ENCODE measurements around the gene RPL22.

RPL22 gene

DNA sequence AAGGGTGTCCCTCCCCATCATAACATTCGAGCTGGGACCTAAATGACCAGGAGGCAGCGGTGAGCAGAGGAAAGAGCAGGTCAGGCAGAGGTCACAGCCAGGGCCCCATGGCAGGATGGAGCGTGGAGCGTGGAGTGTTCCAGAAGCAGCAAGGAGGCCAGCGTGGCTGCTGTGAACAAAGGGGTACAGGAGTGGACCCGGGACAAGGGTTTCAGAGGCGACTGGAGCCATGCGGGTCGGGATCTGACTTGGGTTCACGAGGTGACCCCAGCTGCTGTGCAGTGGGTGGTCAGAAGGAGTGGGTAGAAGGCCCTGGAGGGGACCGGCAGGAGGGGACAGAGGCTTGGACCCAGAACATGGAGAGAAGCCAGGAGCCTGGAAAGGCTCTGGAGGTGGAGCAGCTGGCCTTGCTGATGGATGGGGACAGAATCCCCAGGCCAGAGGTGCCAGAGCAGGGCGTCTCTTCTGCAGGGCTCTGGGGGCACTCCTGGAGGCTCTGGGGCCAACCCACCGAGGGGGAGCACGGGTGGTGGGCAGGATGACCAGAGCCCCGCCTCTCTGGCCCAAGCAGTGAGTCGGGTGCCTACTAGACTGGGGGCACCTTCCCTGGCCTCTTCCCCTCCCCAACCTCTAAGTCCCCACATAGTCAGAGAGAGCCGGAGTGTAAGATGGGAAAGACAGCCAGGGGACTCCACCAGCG lies 21.6 kb downstream of the RPL22 start:
- TF ChIP-seq, protein P1, sequence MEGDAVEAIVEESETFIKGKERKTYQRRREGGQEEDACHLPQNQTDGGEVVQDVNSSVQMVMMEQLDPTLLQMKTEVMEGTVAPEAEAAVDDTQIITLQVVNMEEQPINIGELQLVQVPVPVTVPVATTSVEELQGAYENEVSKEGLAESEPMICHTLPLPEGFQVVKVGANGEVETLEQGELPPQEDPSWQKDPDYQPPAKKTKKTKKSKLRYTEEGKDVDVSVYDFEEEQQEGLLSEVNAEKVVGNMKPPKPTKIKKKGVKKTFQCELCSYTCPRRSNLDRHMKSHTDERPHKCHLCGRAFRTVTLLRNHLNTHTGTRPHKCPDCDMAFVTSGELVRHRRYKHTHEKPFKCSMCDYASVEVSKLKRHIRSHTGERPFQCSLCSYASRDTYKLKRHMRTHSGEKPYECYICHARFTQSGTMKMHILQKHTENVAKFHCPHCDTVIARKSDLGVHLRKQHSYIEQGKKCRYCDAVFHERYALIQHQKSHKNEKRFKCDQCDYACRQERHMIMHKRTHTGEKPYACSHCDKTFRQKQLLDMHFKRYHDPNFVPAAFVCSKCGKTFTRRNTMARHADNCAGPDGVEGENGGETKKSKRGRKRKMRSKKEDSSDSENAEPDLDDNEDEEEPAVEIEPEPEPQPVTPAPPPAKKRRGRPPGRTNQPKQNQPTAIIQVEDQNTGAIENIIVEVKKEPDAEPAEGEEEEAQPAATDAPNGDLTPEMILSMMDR (conservative IDR thresholded peaks at IDR 0.05; ENCODE audit: low read depth, low read length): no peak
- no peak overlapping the region for H3K27ac ChIP-seq
- H3K4me1 ChIP-seq (ENCODE audit: low read depth, poor library complexity, severe bottlenecking): no peaks in the 10 kb centered on the region
- H3K36me3 ChIP-seq (ENCODE audit: insufficient read depth): no peaks in the 10 kb centered on the region
- H3K4me3 ChIP-seq (IDR thresholded peaks at IDR 0.05; ENCODE audit: insufficient read depth, low read depth, low read length): no peak overlapping the region
- no peak overlapping the region for H3K4me2 ChIP-seq
- H4K20me1 ChIP-seq (ENCODE audit: insufficient read depth): no peaks in the 10 kb centered on the region
- peaks cover 37% of the 10 kb centered on the region; the same call in 1 of the 2 replicates for H3K27me3 ChIP-seq (ENCODE audit: insufficient read depth, low read depth)
- H2AFZ ChIP-seq (ENCODE audit: low read depth): no peak overlapping the region
- H3K9ac ChIP-seq: no peak overlapping the region
- no peaks in the 10 kb centered on the region for H3K79me2 ChIP-seq (ENCODE audit: insufficient read depth, low read depth)

DNA sequence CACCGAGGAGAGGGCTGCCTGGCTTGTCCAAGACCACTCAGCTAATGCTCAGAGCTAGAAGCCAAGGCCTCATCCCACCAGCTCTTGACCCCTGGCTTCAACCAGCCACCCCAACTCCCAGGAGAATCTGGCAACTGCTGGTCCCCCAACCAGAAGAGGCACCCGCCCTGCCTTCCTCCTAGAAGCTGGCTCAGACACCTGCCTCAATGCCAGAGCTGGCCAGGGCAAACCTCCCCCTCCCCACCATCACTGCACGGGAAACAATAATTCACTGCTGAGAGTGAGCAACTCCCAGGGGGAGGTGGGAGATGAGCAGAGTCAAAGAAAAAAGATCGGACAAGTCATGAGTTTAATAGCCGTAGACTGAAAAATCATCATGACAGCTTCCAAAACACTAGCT lies 22.6 kb downstream of the RPL22 start:
- H3K9ac ChIP-seq: no peak overlapping the region
- no peaks in the 10 kb centered on the region for H4K20me1 ChIP-seq (ENCODE audit: insufficient read depth)
- H3K36me3 ChIP-seq (ENCODE audit: insufficient read depth): no peaks in the 10 kb centered on the region
- no peaks in the 10 kb centered on the region for H3K79me2 ChIP-seq (ENCODE audit: insufficient read depth, low read depth)
- TF ChIP-seq, protein P1 (conservative IDR thresholded peaks at IDR 0.05; ENCODE audit: low read depth, low read length): no peak
- H3K4me3 ChIP-seq (IDR thresholded peaks at IDR 0.05; ENCODE audit: insufficient read depth, low read depth, low read length): no peak overlapping the region
- peaks cover 44% of the 10 kb centered on the region for H3K27me3 ChIP-seq (ENCODE audit: insufficient read depth, low read depth)
- no peak overlapping the region for H2AFZ ChIP-seq (ENCODE audit: low read depth)
- no peak overlapping the region for H3K4me2 ChIP-seq
- H3K4me1 ChIP-seq (ENCODE audit: low read depth, poor library complexity, severe bottlenecking): no peaks in the 10 kb centered on the region
- H3K27ac ChIP-seq: no peak overlapping the region

GRCh38 chr1:6175411-6175828 lies 24.0 kb downstream of the RPL22 start:
- Histone ChIP-seq H3K79me2 (ENCODE audit: insufficient read depth, low read depth) (no peaks in the 10 kb centered on the region), H3K27ac (no peak overlapping the region), H3K9ac (no peak overlapping the region), H3K27me3 (ENCODE audit: insufficient read depth, low read depth) (peaks cover 47% of the 10 kb centered on the region), H2AFZ (ENCODE audit: low read depth) (no peak overlapping the region), H4K20me1 (ENCODE audit: insufficient read depth) (no peaks in the 10 kb centered on the region), H3K4me2 (no peak overlapping the region), H3K4me1 (ENCODE audit: low read depth, poor library complexity, severe bottlenecking) (peaks cover 6% of the 10 kb centered on the region), H3K4me3 (IDR thresholded peaks at IDR 0.05; ENCODE audit: insufficient read depth, low read depth, low read length) (no peak overlapping the region), H3K36me3 (ENCODE audit: insufficient read depth) (no peaks in the 10 kb centered on the region)
- TF ChIP-seq, protein P1 (conservative IDR thresholded peaks at IDR 0.05; ENCODE audit: low read depth, low read length): no peak

DNA sequence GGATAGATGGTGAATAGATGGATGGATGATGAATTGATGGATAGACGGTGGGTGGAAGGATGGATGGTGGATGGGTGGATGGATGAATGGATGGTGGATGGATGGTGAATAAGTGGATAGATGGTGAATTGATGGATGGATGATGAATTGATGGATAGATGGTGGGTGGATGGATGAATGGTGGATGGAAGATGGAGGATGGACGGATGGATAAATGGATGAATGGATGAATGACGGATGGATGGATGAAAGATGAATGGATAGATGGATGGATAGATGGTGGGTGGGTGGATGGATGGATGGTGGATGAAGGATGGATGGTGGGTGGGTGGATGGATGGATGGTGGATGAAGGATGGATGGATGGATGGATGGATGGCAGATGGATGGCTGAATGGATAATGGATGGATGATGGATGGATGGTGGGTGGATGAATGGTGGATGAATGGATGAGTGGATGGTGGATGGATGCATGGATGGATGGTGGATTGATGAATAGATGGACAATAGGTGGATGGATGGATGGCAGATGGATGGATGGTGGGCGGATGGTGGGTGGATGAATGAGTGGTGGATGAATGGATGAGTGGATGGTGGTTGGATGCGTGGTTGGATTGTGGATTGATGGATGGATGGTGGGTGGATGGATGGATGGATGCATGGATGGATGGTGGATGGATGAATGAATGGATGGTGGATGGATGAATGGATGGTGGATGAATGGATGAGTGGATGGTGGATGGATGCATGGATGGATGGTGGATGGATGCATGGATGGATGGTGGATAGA lies 24.6 kb downstream of the RPL22 start:
- peaks cover 8% of the 10 kb centered on the region for H3K4me1 ChIP-seq (ENCODE audit: low read depth, poor library complexity, severe bottlenecking)
- no peaks in the 10 kb centered on the region for H3K79me2 ChIP-seq (ENCODE audit: insufficient read depth, low read depth)
- no peak overlapping the region for H2AFZ ChIP-seq (ENCODE audit: low read depth)
- no peak overlapping the region for H3K4me3 ChIP-seq (IDR thresholded peaks at IDR 0.05; ENCODE audit: insufficient read depth, low read depth, low read length)
- no peak overlapping the region for H3K9ac ChIP-seq
- H3K27me3 ChIP-seq (ENCODE audit: insufficient read depth, low read depth): peaks cover 53% of the 10 kb centered on the region
- H3K27ac ChIP-seq: no peak overlapping the region
- H4K20me1 ChIP-seq (ENCODE audit: insufficient read depth): no peaks in the 10 kb centered on the region
- H3K36me3 ChIP-seq (ENCODE audit: insufficient read depth): no peaks in the 10 kb centered on the region
- TF ChIP-seq, protein P1 (conservative IDR thresholded peaks at IDR 0.05; ENCODE audit: low read depth, low read length): no peak
- no peak overlapping the region for H3K4me2 ChIP-seq

All from KMS-11 (cell line).